ENCODE measurements around the gene HTR4. TPM values are rescaled to one million over a fixed set of nuclear protein-coding genes. Genes with fewer than 3 reads are reported as not detected.

The HTR4 gene
- total RNA-seq, 1 donor from 2014 or later = 0.43 TPM

DNA sequence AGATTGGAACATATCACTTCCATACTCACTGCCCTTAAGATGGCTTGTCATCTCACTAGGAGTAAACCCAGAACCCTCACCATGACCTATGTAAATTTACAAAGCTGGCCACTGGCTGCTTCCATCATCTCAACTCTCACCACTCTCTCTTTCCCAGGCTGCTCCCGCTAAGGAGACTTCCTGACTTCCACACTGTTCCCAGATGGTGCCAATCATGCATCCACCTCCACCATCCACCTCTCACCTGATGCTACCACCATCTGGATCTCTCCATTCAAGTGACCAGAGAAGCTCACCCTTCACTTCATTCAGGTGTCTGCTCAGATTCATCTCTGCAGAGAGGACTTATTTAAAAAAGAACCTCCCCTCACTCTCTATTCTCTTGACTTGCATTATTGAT lies 91.3 kb downstream of the HTR4 start:
- DNase-seq (no peak), ATAC-seq (no peak)
- intact Hi-C loops (cut with DNase I) = no loop called here
- Histone ChIP-seq H3K27ac (no peak overlapping the region), H3K4me3 (no peak overlapping the region), H3K4me1 (no peaks in the 10 kb centered on the region), H3K9me3 (no peaks in the 10 kb centered on the region), H3K27me3 (peaks cover 6% of the 10 kb centered on the region), H3K36me3 (no peaks in the 10 kb centered on the region)
- TF ChIP-seq, protein P1, sequence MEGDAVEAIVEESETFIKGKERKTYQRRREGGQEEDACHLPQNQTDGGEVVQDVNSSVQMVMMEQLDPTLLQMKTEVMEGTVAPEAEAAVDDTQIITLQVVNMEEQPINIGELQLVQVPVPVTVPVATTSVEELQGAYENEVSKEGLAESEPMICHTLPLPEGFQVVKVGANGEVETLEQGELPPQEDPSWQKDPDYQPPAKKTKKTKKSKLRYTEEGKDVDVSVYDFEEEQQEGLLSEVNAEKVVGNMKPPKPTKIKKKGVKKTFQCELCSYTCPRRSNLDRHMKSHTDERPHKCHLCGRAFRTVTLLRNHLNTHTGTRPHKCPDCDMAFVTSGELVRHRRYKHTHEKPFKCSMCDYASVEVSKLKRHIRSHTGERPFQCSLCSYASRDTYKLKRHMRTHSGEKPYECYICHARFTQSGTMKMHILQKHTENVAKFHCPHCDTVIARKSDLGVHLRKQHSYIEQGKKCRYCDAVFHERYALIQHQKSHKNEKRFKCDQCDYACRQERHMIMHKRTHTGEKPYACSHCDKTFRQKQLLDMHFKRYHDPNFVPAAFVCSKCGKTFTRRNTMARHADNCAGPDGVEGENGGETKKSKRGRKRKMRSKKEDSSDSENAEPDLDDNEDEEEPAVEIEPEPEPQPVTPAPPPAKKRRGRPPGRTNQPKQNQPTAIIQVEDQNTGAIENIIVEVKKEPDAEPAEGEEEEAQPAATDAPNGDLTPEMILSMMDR (IDR thresholded peaks at IDR 0.05) = no peak

DNA sequence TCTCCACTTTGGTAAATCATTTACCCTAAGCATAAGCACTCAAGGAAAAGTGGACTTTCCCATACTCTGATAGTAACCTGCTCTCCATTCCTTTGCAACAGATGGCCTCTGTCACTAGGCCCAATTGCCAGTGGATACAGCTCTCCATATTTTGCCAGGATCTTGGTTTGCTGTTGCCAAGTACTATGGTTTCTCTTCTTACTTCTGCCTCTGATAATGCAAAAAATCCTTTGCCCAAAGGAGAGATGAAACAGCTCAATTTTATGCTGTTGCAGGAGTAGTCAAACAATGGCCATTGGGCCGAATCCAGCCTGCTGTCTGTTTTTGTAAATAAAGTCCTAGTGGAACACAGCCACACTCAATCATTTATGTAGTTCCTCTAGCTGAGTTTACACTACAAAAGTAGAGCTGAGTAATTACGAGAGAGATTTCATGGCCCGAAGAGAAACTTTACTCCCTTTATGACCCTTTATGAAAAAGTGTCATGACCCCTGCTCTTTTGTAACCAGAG lies 92.5 kb downstream of the HTR4 start:
- no peak overlapping the region for H3K27ac ChIP-seq
- intact Hi-C loops (cut with DNase I) = no loop called here
- no peaks in the 10 kb centered on the region for H3K36me3 ChIP-seq
- H3K4me3 ChIP-seq = no peak overlapping the region
- TF ChIP-seq, protein P1 (IDR thresholded peaks at IDR 0.05) = no peak
- ATAC-seq = peak; percentile 67
- peaks cover under 1% of the 10 kb centered on the region for H3K27me3 ChIP-seq
- no peaks in the 10 kb centered on the region for H3K4me1 ChIP-seq
- no peak for DNase-seq
- H3K9me3 ChIP-seq = no peaks in the 10 kb centered on the region

DNA sequence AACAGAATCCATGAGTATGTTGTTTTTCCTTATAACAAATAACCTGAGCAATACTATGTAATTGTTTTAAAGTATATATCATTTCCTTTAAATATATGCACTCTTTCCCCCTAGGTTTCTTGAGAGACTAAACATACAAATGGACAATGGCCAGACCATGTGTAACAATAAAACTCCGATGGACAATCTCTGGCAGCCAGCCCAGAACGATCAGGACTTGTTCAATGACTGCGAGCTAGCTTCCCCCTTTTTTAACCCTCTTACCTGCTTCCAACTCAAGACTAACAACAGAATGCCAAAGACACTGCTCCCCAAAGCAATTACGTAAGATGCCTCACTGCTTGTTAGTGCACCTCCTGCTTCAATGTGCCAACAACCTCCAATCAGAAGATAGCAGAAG lies 94.9 kb downstream of the HTR4 start:
- no peak overlapping the region for H3K27ac ChIP-seq
- no peaks in the 10 kb centered on the region for H3K4me1 ChIP-seq
- no peaks in the 10 kb centered on the region for H3K27me3 ChIP-seq
- TF ChIP-seq, protein P1 (IDR thresholded peaks at IDR 0.05) = no peak
- H3K4me3 ChIP-seq = no peak overlapping the region
- intact Hi-C loops (cut with DNase I) = no loop called here
- DNase-seq (no peak), ATAC-seq (no peak)
- H3K9me3 ChIP-seq = no peaks in the 10 kb centered on the region
- no peaks in the 10 kb centered on the region for H3K36me3 ChIP-seq

DNA sequence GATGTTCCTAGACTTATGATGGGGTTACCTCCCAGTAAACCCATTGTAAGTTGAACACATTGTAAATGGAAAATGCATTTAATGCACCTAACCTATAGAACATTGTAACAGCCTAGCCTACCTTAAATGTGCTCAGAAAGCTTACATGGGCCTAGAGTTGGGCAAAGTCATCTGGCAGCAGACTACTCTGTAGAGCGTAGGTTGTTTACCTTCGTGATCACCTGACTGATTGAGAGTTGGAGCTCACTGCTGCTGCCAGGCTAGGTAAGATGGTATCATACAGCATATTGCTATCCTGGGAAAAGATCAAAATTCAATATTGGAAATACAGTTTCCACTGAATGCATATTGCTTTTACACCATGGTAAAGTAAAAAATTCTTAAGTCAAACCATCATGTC lies 95.4 kb downstream of the HTR4 start:
- intact Hi-C loops (cut with DNase I) = no loop called here
- DNase-seq = no peak

DNA sequence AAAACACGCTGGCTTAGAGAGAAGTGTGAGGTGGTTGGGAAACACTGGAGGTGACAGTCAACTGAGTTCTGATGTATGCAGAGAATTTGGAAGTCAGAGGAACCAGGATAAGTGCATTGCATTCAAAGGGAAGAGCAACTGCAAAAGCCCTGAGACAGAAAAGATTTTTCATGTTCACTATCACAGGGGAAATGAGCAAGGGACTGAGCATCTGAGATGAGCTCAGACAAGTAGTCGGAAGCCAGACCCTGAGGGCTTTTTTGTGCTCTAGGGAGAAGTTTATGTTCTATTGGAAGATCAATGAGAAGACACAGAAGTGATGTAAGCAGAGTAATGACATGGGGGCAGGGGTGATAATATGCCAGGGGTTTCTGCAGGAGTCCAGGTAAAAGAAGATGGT lies 97.5 kb downstream of the HTR4 start:
- DNase-seq (no peak), ATAC-seq (no peak)
- no peak overlapping the region for H3K4me3 ChIP-seq
- H3K9me3 ChIP-seq = no peaks in the 10 kb centered on the region
- intact Hi-C loops (cut with DNase I) = no loop called here
- TF ChIP-seq, protein P1 (IDR thresholded peaks at IDR 0.05) = no peak
- H3K36me3 ChIP-seq = no peaks in the 10 kb centered on the region
- no peaks in the 10 kb centered on the region for H3K27me3 ChIP-seq
- H3K4me1 ChIP-seq = no peaks in the 10 kb centered on the region
- no peak overlapping the region for H3K27ac ChIP-seq

More for the DNA sequence above, 95.4 kb downstream of the HTR4 start:
- H3K4me3 ChIP-seq = no peak overlapping the region
- TF ChIP-seq, protein P1 (IDR thresholded peaks at IDR 0.05) = no peak
- ATAC-seq = peak; percentile 44
- H3K27ac ChIP-seq = no peak overlapping the region
- no peaks in the 10 kb centered on the region for H3K9me3 ChIP-seq
- H3K27me3 ChIP-seq = no peaks in the 10 kb centered on the region
- H3K36me3 ChIP-seq = no peaks in the 10 kb centered on the region
- no peaks in the 10 kb centered on the region for H3K4me1 ChIP-seq

DNA sequence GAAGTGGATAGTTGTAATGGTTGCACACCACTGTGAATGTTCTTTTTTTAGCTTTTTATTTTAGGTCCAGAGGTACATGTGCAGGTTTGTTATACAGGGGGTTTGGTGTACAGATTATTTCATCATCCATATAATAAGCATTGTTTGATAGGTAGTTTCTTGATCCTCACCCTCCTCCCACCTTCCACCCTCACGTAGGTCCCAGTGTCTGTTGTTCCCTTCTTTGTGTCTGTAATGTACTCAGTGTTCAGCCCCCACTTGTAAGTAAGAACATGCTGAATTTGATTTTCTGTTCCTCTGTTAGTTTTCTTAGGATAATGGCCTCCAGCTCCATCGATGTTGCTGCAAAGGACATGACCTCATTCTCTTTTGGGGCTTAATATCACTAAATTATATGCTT lies 99.7 kb downstream of the HTR4 start:
- ATAC-seq (no peak), DNase-seq (no peak)
- intact Hi-C loops (cut with DNase I) = no loop called here
- Histone ChIP-seq H3K4me3 (no peak overlapping the region), H3K4me1 (no peaks in the 10 kb centered on the region), H3K9me3 (no peaks in the 10 kb centered on the region), H3K27ac (no peak overlapping the region), H3K36me3 (no peaks in the 10 kb centered on the region), H3K27me3 (no peaks in the 10 kb centered on the region)
- TF ChIP-seq, protein P1 (IDR thresholded peaks at IDR 0.05) = no peak

Data from upper lobe of right lung (tissue), 1 donor.